Uterus (tissue), 2 donors: ENCODE results near the gene NPTX1.

ENCODE experiments used
- POLR2A ChIP-seq, 2 donors: fragments of 450-650 bp; IDR thresholded peaks; one replicate each; pipeline ENCODE4 v1.6.1; 2016; ENCODE audit warnings: antibody characterized with exemption in 2 of 2, mild to moderate bottlenecking in 1 of 2, moderate library complexity in 1 of 2
- TF ChIP-seq, protein P1 (sequence below), 4 experiments: fragments of 200-600 bp in 2 of 4; fragments of 450-650 bp in 2 of 4; sonication (generic) in 2 of 4; IDR thresholded peaks; one replicate each; pipeline ENCODE4 v1.5.1; 2016 to 2019; ENCODE audit warnings: antibody characterized with exemption in 4 of 4, mild to moderate bottlenecking in 2 of 4, moderate library complexity in 1 of 4

- TF ChIP-seq, protein P1, sequence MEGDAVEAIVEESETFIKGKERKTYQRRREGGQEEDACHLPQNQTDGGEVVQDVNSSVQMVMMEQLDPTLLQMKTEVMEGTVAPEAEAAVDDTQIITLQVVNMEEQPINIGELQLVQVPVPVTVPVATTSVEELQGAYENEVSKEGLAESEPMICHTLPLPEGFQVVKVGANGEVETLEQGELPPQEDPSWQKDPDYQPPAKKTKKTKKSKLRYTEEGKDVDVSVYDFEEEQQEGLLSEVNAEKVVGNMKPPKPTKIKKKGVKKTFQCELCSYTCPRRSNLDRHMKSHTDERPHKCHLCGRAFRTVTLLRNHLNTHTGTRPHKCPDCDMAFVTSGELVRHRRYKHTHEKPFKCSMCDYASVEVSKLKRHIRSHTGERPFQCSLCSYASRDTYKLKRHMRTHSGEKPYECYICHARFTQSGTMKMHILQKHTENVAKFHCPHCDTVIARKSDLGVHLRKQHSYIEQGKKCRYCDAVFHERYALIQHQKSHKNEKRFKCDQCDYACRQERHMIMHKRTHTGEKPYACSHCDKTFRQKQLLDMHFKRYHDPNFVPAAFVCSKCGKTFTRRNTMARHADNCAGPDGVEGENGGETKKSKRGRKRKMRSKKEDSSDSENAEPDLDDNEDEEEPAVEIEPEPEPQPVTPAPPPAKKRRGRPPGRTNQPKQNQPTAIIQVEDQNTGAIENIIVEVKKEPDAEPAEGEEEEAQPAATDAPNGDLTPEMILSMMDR (IDR thresholded peaks at IDR 0.05): no peak
- TF ChIP-seq POLR2A (IDR thresholded peaks at IDR 0.05): no peak
Observed at GRCh38 chr17:80430446-80431245, 45.8 kb downstream of the NPTX1 start.
